ENCODE results near the gene HYAL1.
A peak's percentile ranks its signal among the peaks of the same experiment; 100 is the strongest.
"Not testable (repeated sequence)": the region's sequence is repeated elsewhere in the genome, so short reads cannot be mapped to it uniquely, and the experiment has no call there.

The HYAL1 gene

GRCh38 chr3:50292159-50293078 is 11.0 kb downstream of the HYAL1 start, which contains the start of gene IFRD2:
Gene IFRD2 (minus strand): TSS chr3:50292429. CDS start chr3:50292274, 155 bp downstream.
- DNase-seq: peak; percentile 70 to 91

GRCh38 chr3:50290161-50290641 is 13.2 kb downstream of the HYAL1 start:
- DNase-seq: no peak

GRCh38 chr3:50289130-50289529 is 14.2 kb downstream of the HYAL1 start:
- DNase-seq: no peak

GRCh38 chr3:50288387-50289007 is 14.9 kb downstream of the HYAL1 start:
- DNase-seq: no peak

GRCh38 chr3:50287262-50287661 is 16.1 kb downstream of the HYAL1 start:
- no peak for DNase-seq

- no peak for DNase-seq
Observed at GRCh38 chr3:50286322-50287227, 16.8 kb downstream of the HYAL1 start.

GRCh38 chr3:50284121-50284520 is 19.3 kb downstream of the HYAL1 start:
- not testable (repeated sequence) for DNase-seq

- no peak for DNase-seq
Observed at GRCh38 chr3:50279255-50280016, 23.9 kb downstream of the HYAL1 start.

- no peak for DNase-seq
Observed at GRCh38 chr3:50278880-50279224, 24.5 kb downstream of the HYAL1 start, which contains the start of gene LSMEM2. Gene LSMEM2 (plus strand): TSS chr3:50279087. CDS start chr3:50279114, 27 bp downstream.

GRCh38 chr3:50278123-50278879 is 25.1 kb downstream of the HYAL1 start:
- no peak for DNase-seq

GRCh38 chr3:50276762-50277101 is 26.6 kb downstream of the HYAL1 start:
- DNase-seq: no peak

GRCh38 chr3:50275996-50276761 is 27.2 kb downstream of the HYAL1 start:
- DNase-seq: no peak

- no peak for DNase-seq
Observed at GRCh38 chr3:50275141-50275995, 28.0 kb downstream of the HYAL1 start.

- DNase-seq: no peak
Observed at GRCh38 chr3:50274371-50275104, 28.8 kb downstream of the HYAL1 start.

GRCh38 chr3:50273689-50274065 is 29.7 kb downstream of the HYAL1 start:
- DNase-seq: no peak

- peak in 1 of 2 experiments; percentile 32 for DNase-seq
Observed at GRCh38 chr3:50272911-50273688, 30.3 kb downstream of the HYAL1 start.

GRCh38 chr3:50272538-50272910 is 30.9 kb downstream of the HYAL1 start:
- DNase-seq: not testable (repeated sequence)

GRCh38 chr3:50271314-50271936 is 31.9 kb downstream of the HYAL1 start:
- no peak for DNase-seq

Measured in cerebellar nuclear complex (tissue), 1 donor.